Panc1 (cell line): ENCODE results near the gene UBTD1.

Source experiments
- CTCF ChIP-seq: fragments of 450-650 bp; IDR thresholded peaks from 2 replicates; pipeline ENCODE4 v1.5.1; 2017; ENCODE audit warnings: mild to moderate bottlenecking
- POLR2AphosphoS5 ChIP-seq: IDR thresholded peaks from 2 replicates; pipeline ENCODE4 v1.6.1; 2012; ENCODE audit warnings: mild to moderate bottlenecking, low read depth, low read length, moderate library complexity

GRCh38 chr10:97508342-97508741 is 9.6 kb downstream of the UBTD1 start:
- TF ChIP-seq CTCF (no peak), POLR2AphosphoS5 (no peak)
